ENCODE measurements around the gene ASCL5. TPM values are rescaled to one million over a fixed set of nuclear protein-coding genes. Genes with fewer than 3 reads are reported as not detected.

The ASCL5 gene
- total RNA-seq, 1 experiment from 2014 or later: 0.31 TPM

DNA sequence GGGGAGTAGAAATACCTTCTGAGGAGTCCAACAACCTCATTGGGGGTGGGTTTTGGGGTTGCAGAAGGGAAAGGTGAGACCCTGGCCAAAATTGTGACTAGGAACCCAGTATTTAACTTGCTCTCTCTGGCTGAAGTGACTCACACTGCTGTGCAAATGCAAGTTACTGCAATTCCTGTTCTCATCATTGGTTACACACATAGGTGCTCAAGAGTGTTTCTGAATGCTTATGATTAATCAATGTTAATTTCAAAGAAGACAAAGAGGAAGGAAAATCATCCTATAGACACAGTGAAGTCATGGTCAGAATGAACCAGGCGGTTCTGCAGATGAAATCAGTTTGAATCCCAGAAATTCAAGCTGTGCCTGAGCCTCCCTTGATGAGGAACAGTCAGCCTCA is 3.1 kb downstream of the ASCL5 start:
- peaks cover 11% of the 10 kb centered on the region for H3K27me3 Mint-ChIP-seq (ENCODE audit: low read depth)
- no peak for ATAC-seq

GRCh38 chr1:201122321-201122957 is 4.5 kb downstream of the ASCL5 start:
- H3K27ac Mint-ChIP-seq: no peak overlapping the region
- H3K4me1 Mint-ChIP-seq: peaks cover 19% of the 10 kb centered on the region
- H3K9me3 Mint-ChIP-seq: no peaks in the 10 kb centered on the region
- no peaks in the 10 kb centered on the region for H3K36me3 Mint-ChIP-seq
- no peak for TF ChIP-seq HMGXB4 (CRISPR knock-in tag; IDR thresholded peaks at IDR 0.05)
- TF ChIP-seq GABPB1 (CRISPR knock-in tag; IDR thresholded peaks at IDR 0.05): no peak
- no peak for TF ChIP-seq ZNF396 (CRISPR knock-in tag; IDR thresholded peaks at IDR 0.05; ENCODE audit: borderline replicate concordance)
- no peak for TF ChIP-seq ZNF416 (CRISPR knock-in tag; IDR thresholded peaks at IDR 0.05)
- no peak for TF ChIP-seq CTCF (IDR thresholded peaks at IDR 0.05)
- DNase-seq (ENCODE audit: low spot score): no peak
- ATAC-seq: no peak
- CTCF ChIA-PET: interaction anchor here (0.6 to 2.5 kb wide), 5 partner anchors 9 to 151 kb away, joined by 3 to 7 read pairs (median 5); no protein-coding TSS in a partner anchor
- POLR2A ChIA-PET: no interaction called here
- H3K4me3 Mint-ChIP-seq: no peak overlapping the region
- peaks cover 25% of the 10 kb centered on the region for H3K27me3 Mint-ChIP-seq (ENCODE audit: low read depth)

More for the DNA sequence above, 3.1 kb downstream of the ASCL5 start:
- ChIA-PET CTCF (interaction anchor here (1.0 to 1.4 kb wide), 3 partner anchors 10 to 359 kb away, joined by 3 to 4 read pairs (median 3); no protein-coding TSS in a partner anchor), POLR2A (no interaction called here)
- peaks cover 17% of the 10 kb centered on the region for H3K4me1 Mint-ChIP-seq
- H3K36me3 Mint-ChIP-seq: no peaks in the 10 kb centered on the region
- no peak overlapping the region for H3K4me3 Mint-ChIP-seq
- no peak overlapping the region for H3K27ac Mint-ChIP-seq
- no peak for DNase-seq (ENCODE audit: low spot score)
- no peaks in the 10 kb centered on the region for H3K9me3 Mint-ChIP-seq
- TF ChIP-seq GABPB1 (CRISPR knock-in tag; IDR thresholded peaks at IDR 0.05) (no peak), HMGA2 (CRISPR knock-in tag; IDR thresholded peaks at IDR 0.05) (no peak), ATF2 (CRISPR knock-in tag; IDR thresholded peaks at IDR 0.05; ENCODE audit: borderline replicate concordance, low read depth) (no peak), MXD4 (CRISPR knock-in tag; IDR thresholded peaks at IDR 0.05; ENCODE audit: borderline replicate concordance) (no peak), GRHL2 (CRISPR knock-in tag; IDR thresholded peaks at IDR 0.05; ENCODE audit: insufficient replicate concordance, severe bottlenecking) (no peak), ATF6 (CRISPR knock-in tag; IDR thresholded peaks at IDR 0.05) (no peak), USF2 (CRISPR knock-in tag; IDR thresholded peaks at IDR 0.05) (no peak)

Measured in WTC11 (cell line).